CD4-positive, alpha-beta T cell (primary cell): ENCODE results near the gene VEZF1. TPM values are rescaled to one million over a fixed set of nuclear protein-coding genes. Genes with fewer than 3 reads are reported as not detected.

Source experiments
- ATAC-seq: fragments of 200-7000 bp; cut with Tn5 transposase; one replicate; pipeline ENCODE4 v1.10.0; 2022; ENCODE audit warnings: mild to moderate bottlenecking; ENCODE audit not compliant: poor library complexity
- CTCF ChIA-PET: fragments of 350-600 bp; sonication (Branson Sonifier 250); formaldehyde crosslinking; loops from one replicate; lab custom pipeline; 2021; ENCODE audit warnings: antibody characterized with exemption, inconsistent platforms; lab: Charles Lee
- POLR2A ChIA-PET: fragments of 350-600 bp; sonication (Branson Sonifier 250); formaldehyde crosslinking; loops from one replicate; lab custom pipeline; 2021; ENCODE audit warnings: antibody characterized with exemption, inconsistent platforms; lab: Charles Lee
- DNase-seq, 14 experiments: peaks; one replicate each; pipeline ENCODE4 v3.0.0-alpha.2; 2013 to 2020; ENCODE audit warnings: mixed read lengths in 2 of 14
- H3K27ac ChIP-seq, 2 donors: one replicate each; pipeline versions ENCODE4 v1.5.1 to v1.7.0; 2013; ENCODE audit warnings: low read length in 2 of 2, low read depth in 1 of 2, mild to moderate bottlenecking in 1 of 2
- H3K27me3 ChIP-seq, 2 experiments: 1 replicate in 1 of 2; 2 replicates in 1 of 2; pipeline versions ENCODE4 v1.6.1 to v1.7.0; 2013; ENCODE audit warnings: low read length in 2 of 2, control low read depth in 1 of 2, mild to moderate bottlenecking in 1 of 2, moderate library complexity in 1 of 2; ENCODE audit not compliant: insufficient read depth in 2 of 2, control insufficient read depth in 1 of 2
- H3K36me3 ChIP-seq: one replicate; pipeline ENCODE4 v1.6.1; 2013; ENCODE audit warnings: low read length, control low read depth; ENCODE audit not compliant: insufficient read depth
- H3K4me1 ChIP-seq: one replicate; pipeline ENCODE4 v1.6.1; 2013; ENCODE audit warnings: low read length, control low read depth; ENCODE audit not compliant: insufficient read depth
- H3K4me3 ChIP-seq: one replicate; pipeline ENCODE4 v1.5.1; 2013; ENCODE audit warnings: mild to moderate bottlenecking, low read length, moderate library complexity
- H3K9me3 ChIP-seq, 2 experiments: 1 replicate in 1 of 2; 2 replicates in 1 of 2; pipeline versions ENCODE4 v1.6.1 to v1.7.0; 2013; ENCODE audit warnings: low read length in 2 of 2, mild to moderate bottlenecking in 2 of 2, control low read depth in 1 of 2, moderate library complexity in 1 of 2; ENCODE audit not compliant: control insufficient read depth in 1 of 2, insufficient read depth in 1 of 2
- H3K27ac Mint-ChIP-seq: one replicate; pipeline ENCODE4 v1.8.0; 2020; ENCODE audit warnings: mixed read lengths
- H3K27me3 Mint-ChIP-seq: one replicate; pipeline ENCODE4 v1.8.0; 2021; ENCODE audit warnings: mixed read lengths
- H3K36me3 Mint-ChIP-seq: one replicate; pipeline ENCODE4 v1.8.0; 2021; ENCODE audit warnings: low read depth, mixed read lengths
- H3K4me1 Mint-ChIP-seq: one replicate; pipeline ENCODE4 v1.8.0; 2021; ENCODE audit warnings: low read depth, mixed read lengths
- H3K4me3 Mint-ChIP-seq: one replicate; pipeline ENCODE4 v1.8.0; 2020; ENCODE audit warnings: mild to moderate bottlenecking, mixed read lengths
- H3K9me3 Mint-ChIP-seq: one replicate; pipeline ENCODE4 v1.8.0; 2020; ENCODE audit warnings: mixed read lengths
- CTCF ChIP-seq: fragments of 200-600 bp; IDR thresholded peaks from one replicate; pipeline ENCODE4 v1.8.0; 2022; ENCODE audit warnings: antibody characterized with exemption, mild to moderate bottlenecking
- intact Hi-C, 2 experiments: fragments of 100-400 bp; cut with DNase I in 1 of 2; cut with micrococcal nuclease in 1 of 2; formaldehyde crosslinking; loops; one replicate each; pipeline versions ENCODE4 v1.15.1 to v1.9.0; 2023 to 2025; cut with DNase I, micrococcal nuclease
- total RNA-seq, 174 experiments: library from RNA in 2 of 174; stranded (reverse) in 2 of 174; gene quantifications; one replicate each; pipeline ENCODE4 v1.2.3 and lab custom pipeline; 2021 to 2026

The VEZF1 gene
- total RNA-seq, 2 experiments from 2014 or later, result 41.6 to 41.7 TPM

GRCh38 chr17:57935833-57936807 lies 51.9 kb downstream of the VEZF1 start:
- H3K4me3 Mint-ChIP-seq, result no peak overlapping the region

GRCh38 chr17:57931488-57932137 lies 56.4 kb downstream of the VEZF1 start:
- Histone ChIP-seq H3K9me3 (no peaks in the 10 kb centered on the region), H3K36me3 (no peaks in the 10 kb centered on the region), H3K27me3 (peaks cover 5 to 11% of the 10 kb centered on the region in 2 experiments), H3K27ac (no peak overlapping the region), H3K4me1 (no peaks in the 10 kb centered on the region), H3K4me3 (no peak overlapping the region)
- DNase-seq (no peak), ATAC-seq (no peak)
- ChIA-PET CTCF (interaction anchor here (0.7 kb wide), 1 partner anchor 571 kb away, joined by 3 read pairs; no protein-coding TSS in a partner anchor), POLR2A (no interaction called here)
- Mint-ChIP-seq H3K9me3 (no peaks in the 10 kb centered on the region), H3K4me3 (no peak overlapping the region), H3K27me3 (no peaks in the 10 kb centered on the region), H3K36me3 (no peaks in the 10 kb centered on the region), H3K4me1 (no peaks in the 10 kb centered on the region), H3K27ac (no peak overlapping the region)
- TF ChIP-seq CTCF, result no peak
- intact Hi-C loops, result no loop called here

More at GRCh38 chr17:57935833-57936807, 51.9 kb downstream of the VEZF1 start:
- ChIA-PET POLR2A (no interaction called here), CTCF (no interaction called here)
- H3K36me3 Mint-ChIP-seq, result no peaks in the 10 kb centered on the region
- Histone ChIP-seq H3K4me1 (peaks cover 4% of the 10 kb centered on the region), H3K27ac (no peak overlapping the region), H3K4me3 (no peak overlapping the region), H3K9me3 (no peaks in the 10 kb centered on the region), H3K27me3 (peaks cover 0 to 3% of the 10 kb centered on the region in 2 experiments), H3K36me3 (no peaks in the 10 kb centered on the region)
- intact Hi-C loops, result no loop called here
- H3K27me3 Mint-ChIP-seq, result peaks cover 12% of the 10 kb centered on the region
- no peak for TF ChIP-seq CTCF
- DNase-seq (no peak), ATAC-seq (no peak)
- peaks cover 4% of the 10 kb centered on the region for H3K4me1 Mint-ChIP-seq
- H3K9me3 Mint-ChIP-seq, result no peaks in the 10 kb centered on the region
- H3K27ac Mint-ChIP-seq, result no peak overlapping the region

GRCh38 chr17:57930239-57930638 lies 57.8 kb downstream of the VEZF1 start:
- H3K27me3 ChIP-seq, result peaks cover 5 to 11% of the 10 kb centered on the region in 2 experiments
- intact Hi-C loops, result no loop called here
- H3K4me1 Mint-ChIP-seq, result no peaks in the 10 kb centered on the region
- no peak overlapping the region for H3K27ac ChIP-seq
- H3K4me3 ChIP-seq, result no peak overlapping the region
- H3K4me1 ChIP-seq, result no peaks in the 10 kb centered on the region
- H3K27me3 Mint-ChIP-seq, result peaks cover 4% of the 10 kb centered on the region
- POLR2A ChIA-PET, result no interaction called here
- ATAC-seq (no peak), DNase-seq (no peak)
- no peaks in the 10 kb centered on the region for H3K36me3 ChIP-seq
- H3K9me3 ChIP-seq, result no peaks in the 10 kb centered on the region
- H3K36me3 Mint-ChIP-seq, result no peaks in the 10 kb centered on the region
- CTCF ChIA-PET, result no interaction called here
- H3K9me3 Mint-ChIP-seq, result no peaks in the 10 kb centered on the region
- no peak for TF ChIP-seq CTCF
- H3K27ac Mint-ChIP-seq, result no peak overlapping the region
- H3K4me3 Mint-ChIP-seq, result no peak overlapping the region
